ENCODE results near the gene SERINC4.

Gene SERINC4

DNA sequence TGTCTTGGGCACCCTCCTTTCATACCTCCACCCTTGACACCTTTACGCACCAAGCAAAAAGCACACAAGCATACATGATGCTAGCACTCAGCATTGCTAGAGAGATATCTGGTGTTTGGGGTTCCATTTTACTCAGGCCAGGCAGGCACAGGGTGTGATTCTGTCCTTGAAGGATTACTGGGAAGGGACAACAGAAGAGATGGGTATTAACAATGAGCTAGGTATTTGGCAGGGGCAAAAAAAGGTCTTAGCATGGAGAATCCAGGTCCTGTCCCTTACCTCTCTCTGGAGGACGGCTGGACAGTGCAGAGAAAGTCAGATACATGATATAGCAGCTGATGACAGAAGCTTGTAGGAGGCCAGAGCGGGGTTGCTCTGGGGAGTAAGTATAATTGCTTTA lies 3.5 kb downstream of the SERINC4 start:
- no peak for DNase-seq (ENCODE audit: low spot score)

DNA sequence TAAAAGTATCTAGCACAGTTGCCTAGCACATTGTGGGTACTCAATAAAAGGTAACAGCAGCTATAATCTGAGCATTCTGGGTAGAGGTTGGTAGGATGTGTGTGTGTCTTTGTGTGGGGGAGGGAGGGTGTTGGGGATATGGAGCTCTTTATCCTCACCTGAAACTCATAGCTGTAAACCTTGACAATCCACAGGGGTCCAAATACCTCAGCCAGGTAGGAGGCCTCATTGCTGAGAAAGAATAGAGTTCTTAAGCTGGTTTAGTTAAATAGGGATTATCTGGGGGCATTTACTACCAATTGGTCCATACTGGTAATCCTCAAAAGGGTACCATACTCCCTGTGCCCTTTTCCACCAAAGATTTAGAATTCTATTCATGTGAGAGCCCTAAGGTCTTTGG lies 4.0 kb downstream of the SERINC4 start:
- DNase-seq (ENCODE audit: low spot score), result no peak

DNA sequence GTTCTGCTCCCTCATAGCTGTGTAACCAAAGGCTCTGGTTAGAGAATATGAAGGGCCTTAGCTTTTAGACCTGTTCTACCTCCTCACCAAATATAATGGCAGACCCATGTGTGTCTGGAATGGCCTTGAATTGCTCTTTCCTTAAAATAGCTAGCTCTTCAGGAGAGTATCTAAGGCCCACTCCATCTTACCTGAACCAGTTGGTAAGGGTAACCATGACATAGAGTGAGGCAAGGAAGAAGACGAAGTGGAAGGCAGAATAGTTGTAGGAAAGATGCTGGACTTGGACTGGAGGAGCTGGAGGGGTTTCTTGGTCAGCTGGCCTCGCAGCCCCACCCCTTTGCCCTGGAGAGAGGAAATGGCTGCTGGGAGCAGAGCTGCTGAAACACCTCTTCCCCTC lies 4.8 kb downstream of the SERINC4 start:
- DNase-seq (ENCODE audit: low spot score), result no peak

DNA sequence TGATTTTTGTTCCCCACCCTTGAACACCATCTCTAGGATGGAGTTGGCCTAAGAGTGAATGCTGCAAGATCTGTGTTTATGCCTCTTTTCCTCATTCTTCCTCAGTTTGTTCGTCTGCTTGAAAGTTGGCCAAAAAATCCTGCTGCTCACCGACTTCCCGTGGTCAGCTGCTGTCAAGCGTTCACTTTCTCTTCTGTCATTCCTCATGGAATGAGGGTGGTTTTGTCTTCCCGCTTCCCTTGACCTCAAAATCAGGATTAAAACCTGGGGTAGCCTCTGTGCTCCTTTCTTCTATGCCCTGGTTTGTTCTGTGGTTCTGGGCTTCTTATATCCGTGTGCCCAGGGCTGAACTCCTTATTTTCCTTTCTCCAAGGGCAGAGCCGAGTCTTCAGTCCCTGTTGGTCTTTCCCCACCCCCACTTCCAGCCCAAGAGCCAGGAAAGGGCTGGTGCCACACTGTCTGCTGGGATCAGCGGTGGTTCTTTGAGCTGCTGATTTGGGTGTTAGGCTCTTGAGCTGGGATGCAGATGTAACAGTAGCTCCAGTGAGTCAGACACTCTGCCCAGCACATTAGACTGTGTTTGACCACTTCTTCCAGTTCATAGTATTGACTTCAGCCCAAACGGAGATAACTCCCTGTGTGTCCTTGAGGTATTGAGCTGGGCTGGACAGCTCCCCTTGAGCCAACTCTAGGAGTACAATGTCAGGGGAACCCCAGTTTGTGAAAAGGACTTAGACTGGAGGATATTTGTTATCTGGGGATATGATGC lies 5.6 kb downstream of the SERINC4 start:
- DNase-seq (ENCODE audit: low spot score), result no peak

DNA sequence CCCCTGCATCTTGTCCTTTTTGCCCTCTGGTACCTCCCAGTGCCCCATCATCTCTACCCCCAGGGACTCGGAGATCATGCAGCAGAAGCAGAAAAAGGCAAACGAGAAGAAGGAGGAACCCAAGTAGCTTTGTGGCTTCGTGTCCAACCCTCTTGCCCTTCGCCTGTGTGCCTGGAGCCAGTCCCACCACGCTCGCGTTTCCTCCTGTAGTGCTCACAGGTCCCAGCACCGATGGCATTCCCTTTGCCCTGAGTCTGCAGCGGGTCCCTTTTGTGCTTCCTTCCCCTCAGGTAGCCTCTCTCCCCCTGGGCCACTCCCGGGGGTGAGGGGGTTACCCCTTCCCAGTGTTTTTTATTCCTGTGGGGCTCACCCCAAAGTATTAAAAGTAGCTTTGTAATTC lies 6.4 kb downstream of the SERINC4 start:
- DNase-seq (ENCODE audit: low spot score), result no peak

DNA sequence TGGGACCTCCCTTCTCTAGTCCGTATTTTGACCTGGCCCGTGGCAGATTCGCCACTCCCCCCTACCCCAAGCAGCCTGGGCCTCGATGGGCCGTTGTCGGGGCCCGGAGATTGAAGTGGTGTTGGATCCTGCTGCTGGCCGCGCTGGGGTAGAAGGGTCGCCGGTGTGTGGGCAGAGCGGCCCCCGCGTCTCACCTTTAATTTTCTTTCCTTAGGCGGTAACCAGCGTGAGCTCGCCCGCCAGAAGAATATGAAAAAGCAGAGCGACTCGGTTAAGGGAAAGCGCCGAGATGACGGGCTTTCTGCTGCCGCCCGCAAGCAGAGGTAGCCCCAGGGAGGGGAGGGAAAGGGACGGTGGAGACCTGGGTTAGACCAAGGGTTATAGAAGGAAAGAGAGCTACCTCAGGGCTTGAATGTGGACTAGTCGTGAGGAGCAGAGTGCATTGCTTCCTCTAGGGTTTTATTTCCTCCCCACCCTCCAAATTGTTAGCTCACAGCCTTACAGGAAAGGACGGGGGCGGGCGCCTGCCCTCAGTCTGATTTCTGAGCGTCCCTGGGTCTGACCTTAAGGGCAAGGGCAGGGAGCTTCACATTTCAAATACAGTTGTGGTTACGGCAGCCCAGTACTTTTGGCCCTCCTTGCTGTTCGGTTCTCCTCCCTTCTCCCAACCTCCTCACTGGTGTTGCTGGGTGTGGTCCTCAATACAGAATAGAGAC lies 7.1 kb downstream of the SERINC4 start:
- DNase-seq (ENCODE audit: low spot score), result peak; percentile 50

DNA sequence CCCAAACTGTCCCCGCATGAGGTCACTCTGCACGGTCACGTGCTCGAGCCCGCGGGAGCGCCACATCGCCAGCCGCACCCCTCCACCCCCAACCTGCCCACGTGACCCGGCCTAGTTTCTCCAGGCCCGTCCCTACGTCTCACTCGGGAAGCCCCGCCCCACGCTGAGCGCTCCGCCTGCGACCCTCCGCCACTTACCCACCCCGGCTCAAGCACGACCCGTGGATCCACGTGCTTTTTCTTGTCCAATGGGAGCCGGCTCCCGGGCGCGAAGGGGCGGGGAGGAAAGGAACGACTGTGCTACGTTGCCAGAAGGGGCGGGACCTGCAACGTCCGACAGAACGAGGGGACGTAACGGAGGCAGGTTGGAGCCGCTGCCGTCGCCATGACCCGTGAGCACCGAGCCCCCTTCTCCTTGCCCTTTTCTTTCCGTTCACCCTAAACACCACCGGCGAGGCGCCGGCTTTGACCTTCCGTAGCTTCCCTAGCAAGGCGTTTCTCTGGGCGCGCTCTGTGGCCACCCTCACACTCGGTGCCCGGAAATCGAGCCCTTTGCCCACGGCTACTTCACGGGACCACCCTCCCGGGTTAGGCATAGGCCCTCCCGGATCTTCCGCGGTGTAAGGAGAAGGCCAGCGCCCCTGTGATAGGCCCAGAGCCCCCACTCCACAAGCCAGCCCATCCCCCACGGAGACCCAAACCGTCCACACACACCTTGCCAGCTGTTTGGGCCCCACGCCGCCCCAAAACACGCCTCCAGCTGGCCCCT lies 7.8 kb downstream of the SERINC4 start, which contains the start of gene SERF2:
Gene SERF2, plus strand, starts transcription at position 328 of the 768 bp plus-strand sequence. Its CDS starts 57 bp downstream, at position 385.
- DNase-seq (ENCODE audit: low spot score), result peak; percentile 99

DNA sequence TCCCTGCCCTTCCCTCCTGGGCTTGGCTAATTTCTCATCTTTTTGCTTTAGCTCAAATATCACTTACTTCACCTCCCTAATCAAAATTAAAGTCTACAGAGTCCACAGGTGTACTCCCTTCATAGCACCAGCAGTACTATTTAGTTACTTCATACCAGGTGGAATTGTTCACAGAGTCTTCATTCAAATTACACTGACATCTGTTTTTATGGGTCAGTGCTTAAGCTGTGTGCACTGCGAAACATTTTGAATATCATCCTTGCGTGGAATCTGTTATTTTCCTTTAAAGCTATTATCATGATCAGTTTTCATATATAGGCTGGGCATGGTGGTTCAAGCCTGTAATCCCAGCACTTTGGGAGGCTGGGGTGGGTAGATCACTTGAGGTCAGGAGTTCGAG lies 10.6 kb downstream of the SERINC4 start:
- DNase-seq (ENCODE audit: low spot score), result peak; percentile 94

DNA sequence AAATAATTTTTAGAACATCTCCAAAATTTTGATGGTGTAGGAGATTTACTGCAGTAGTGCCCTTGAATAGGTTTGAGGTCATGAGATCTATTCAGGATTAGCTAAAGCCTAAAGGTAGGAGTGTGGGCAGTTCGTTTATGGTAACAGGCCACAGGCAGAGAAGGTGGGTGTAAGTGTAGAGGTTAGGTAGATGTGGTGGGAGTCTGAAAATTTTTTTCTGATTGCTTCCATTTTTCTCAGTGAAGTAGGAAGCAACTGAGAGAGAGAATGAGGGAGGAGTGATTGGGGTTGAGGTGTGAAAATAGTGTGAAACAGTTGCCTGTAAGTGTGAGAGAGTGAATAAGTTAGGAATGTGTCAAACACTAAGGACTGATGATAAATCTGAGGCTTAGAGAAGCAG lies 21.0 kb downstream of the SERINC4 start:
- no peak for DNase-seq (ENCODE audit: low spot score)

DNA sequence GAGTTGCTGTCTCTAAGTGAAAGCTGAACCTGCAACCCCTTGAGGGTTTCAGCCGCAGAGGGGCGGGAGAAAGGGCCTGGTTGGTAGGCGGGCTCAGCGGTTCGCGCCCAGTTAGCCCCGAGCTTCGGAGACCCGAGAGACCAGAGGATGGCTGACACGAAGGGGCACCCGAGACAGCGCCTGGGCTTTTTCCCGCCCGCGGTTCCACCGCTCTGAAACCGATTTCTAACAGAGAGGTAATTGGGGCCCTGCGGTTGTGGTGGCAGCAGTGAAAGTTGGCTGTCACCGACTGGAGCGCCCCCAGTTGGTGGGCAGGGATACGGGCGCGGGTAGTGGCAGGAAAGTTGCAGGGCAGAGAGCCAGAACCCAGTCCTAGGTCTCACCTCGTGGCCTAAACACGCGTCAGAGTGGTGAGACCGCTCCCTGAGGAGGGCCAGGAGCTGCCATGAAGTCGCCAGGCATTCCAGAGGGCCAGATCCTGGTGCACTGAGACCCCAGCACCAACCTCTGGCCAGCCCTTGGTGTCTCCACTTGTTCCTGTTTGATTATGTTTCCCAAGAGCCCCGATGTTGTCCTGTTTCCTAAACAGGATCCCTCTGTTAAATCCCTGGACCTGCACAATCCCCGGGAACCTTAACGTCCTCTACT lies 22.6 kb downstream of the SERINC4 start:
- peak; percentile 94 for DNase-seq (ENCODE audit: low spot score)

DNA sequence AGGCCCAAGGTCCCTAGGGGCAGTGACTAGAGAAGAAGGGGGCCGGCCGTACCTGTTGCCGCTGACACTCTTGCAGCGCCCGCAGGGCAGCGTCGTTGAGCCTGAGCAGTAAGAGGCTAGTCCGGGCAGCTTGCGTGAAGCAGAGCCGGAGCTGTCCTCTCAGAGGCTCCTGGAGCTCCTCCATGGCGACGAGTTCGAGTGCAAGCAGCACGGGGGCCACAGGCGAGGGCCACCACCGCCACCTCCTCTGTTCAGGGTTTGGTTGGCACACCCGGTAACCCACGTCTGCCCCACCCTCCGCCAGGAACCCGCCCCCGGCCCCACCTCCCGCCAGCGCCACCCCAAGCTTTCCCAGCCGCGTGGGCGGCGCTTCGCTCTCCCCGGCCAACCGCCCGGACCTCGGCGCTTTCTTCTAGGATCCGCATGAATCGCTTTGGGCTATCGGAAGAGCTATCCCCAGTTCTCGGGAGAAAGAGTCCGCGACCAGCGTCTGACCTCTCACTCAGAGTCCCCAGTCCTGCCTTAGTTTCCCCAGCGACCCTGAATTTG lies 23.2 kb downstream of the SERINC4 start, which contains the start of gene ELL3:
Gene ELL3, minus strand, starts transcription at position 249 of the 549 bp plus-strand sequence. Its CDS starts 65 bp downstream, at position 184.
- DNase-seq (ENCODE audit: low spot score), result peak; percentile 89

DNA sequence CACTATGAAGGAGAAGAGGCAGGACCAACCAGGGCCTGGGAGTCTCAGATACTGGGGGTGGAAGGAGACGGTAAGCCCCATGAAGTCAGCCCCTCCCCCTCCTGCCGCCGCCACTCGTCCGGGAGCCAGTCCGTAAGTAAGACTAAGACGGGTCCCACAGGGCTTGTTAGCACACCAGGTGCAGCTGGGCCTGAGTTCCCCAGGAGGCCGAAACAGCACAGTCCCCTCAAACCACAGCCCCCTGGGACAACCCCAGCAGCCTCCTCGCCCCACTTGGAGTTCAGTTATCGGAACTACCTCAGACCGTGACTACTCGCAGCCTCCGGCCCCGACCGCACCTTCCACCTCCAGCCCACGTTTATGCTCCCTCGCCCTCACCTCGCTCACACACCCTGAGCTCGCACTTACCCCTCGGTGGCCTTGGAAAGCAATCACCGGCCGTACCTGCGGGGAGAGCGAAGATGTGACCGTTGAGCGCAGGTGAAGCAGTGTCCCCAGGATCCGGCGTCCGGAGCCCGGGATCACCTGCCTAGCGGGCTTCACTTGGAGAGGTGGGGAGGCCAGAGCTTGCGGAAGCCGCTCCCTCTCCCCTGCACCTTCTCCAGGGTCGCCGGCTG lies 23.8 kb downstream of the SERINC4 start:
- peak; percentile 96 for DNase-seq (ENCODE audit: low spot score)

DNA sequence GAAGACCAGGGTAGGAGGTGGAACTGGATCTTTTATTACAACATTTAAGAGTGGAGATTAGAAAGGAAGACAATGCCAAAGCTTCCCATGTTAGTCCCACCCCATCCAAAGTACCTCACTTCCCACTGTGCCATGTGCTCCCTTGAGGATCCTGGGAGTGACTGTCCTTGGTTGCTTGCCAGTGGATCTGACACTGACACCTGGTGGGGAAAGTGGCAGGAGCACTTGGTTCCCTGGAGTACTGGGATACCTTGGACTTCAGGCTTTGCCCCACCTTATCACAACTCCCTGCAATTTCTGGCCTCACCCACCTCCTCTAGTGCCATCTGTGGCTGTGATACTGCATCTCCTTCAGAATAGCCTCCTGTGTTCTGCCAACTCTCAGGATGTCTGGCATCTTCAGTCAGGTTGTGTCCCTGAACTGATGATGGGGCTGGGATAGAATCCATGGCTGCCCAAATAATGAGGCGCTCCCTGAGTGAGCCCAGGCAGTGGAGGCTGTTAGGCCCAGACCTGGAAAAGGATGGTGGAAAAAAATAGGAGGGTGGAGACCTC lies 24.5 kb downstream of the SERINC4 start:
- peak; percentile 48 for DNase-seq (ENCODE audit: low spot score)

DNA sequence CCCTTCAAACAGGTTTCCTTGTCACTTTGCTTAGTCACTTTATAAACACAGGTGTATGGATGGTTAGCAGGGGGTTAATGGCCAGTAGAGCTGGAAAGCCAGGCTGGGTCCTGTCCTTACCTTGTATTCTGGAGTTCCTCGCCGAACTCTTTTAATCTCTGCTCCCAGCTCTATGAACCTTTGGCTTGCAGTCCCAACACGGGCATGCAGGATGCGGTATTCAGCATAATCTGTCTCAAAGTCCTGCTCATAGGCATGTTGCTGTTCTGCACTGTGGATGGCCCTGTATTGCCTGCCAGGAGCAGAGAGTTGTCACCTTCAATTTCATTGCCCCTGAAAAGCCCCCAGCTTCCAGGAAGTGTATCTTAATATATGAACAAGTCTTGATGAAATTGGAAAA lies 26.0 kb downstream of the SERINC4 start:
- no peak for DNase-seq (ENCODE audit: low spot score)

DNA sequence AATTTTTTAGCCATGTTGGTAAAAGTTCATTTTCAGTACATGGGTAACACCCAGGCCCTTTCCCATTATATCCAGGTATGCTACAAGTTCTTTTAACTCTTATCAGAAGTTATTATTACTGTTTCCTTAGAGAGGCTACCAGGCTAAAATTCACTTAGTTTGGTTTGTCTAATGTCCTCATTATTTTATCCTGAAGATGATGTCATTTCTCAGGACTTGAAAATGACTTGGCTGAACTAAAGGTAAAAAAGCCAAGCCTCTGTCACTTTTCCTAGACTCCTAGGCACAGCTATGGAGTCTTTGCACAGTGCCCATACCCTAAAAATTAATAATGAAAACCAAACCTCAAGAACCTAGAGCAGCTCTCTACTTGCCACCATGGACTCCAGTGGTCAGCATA lies 27.4 kb downstream of the SERINC4 start:
- no peak for DNase-seq (ENCODE audit: low spot score)

DNA sequence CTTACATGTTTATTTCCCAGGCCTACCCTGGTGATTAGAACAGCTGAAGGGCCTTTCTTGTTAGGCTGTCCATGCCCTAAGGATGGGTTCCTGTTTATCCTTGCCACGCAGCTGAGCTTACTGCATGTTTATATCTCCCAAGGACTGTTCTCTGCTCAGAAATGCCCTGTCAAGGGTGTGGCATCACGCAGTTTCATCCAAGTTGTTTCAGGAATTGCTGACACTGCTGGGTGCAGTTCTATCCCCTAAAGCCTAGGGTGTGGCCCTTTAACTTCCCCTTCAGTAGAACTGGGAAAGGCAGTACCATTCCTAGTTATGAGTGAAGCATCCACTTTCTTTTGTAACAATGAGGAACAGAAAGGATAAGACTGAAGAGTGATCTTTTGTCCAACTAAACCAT lies 28.2 kb downstream of the SERINC4 start:
- DNase-seq (ENCODE audit: low spot score), result no peak

DNA sequence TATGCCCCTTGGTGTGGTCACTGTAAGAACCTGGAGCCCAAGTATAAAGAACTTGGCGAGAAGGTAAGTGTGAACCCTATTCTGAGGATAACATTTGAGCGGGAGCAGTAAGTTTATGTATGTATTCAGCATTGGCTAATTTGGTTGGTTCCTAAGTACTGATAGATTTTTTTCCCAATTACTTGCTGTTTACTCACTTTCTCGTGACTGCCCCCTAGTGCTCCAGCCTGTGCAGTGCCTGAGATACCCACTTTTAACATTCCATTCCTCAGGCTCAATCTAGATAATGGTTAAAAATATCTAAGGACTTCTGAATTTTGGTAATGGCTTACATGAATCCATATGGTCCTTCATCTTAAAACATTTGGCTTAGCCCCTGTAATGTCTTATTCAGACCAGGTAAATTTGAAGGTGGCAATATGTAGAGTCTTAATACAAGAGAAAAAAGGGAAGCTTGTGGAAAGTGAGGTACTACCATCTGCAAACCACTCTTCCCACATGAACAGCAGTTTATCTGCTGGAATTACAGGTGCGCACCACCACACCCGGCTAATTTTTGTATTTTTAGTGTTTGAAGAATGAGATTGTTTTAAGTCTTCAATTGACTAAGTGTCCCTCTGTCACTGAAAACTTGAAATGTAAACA lies 30.3 kb downstream of the SERINC4 start:
- peak; percentile 82 for DNase-seq (ENCODE audit: low spot score)

DNA sequence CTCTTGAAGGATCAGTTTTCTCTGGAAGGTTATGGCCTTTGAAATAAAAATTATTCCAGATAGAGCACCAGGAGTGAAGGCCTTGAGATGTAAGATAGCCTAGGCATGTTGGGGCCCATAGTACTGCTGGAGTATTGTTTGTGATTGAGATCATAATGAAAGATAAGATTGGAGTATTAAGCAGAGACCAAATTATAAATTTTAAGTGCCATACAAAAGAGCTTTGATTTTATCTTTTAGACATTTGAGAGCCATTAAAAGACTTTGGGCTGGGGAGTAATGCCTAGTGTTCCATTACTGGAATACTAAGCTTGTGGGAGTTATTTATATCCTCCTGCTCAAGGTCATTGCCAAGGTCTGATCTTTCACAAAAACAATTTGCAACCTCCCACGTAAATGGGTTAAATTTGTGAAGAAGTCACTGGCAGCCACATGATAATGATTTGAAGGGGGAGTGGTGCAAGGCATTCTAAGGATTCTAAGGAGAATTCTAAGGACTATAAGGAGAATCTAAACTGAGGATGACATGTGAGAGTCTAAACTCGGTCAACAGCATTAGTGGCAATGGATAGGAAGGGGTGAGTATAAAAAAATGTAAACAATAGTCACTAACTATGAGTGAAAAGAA lies 36.1 kb downstream of the SERINC4 start:
- DNase-seq (ENCODE audit: low spot score), result no peak

DNA sequence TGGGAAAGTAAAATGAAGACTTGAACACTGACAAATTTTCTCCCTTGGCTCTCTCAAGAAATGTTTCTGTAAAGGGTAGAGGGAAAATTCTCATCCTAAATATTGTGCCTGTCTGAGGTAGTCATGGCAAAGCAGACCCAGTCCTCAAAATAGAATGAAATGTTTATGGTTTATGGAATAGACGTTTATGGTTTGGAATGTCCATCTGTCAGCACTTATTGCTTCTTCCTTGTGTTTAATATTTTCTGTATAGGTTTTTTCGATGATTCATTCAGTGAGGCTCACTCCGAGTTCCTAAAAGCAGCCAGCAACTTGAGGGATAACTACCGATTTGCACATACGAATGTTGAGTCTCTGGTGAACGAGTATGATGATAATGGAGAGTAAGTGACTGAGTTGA lies 37.2 kb downstream of the SERINC4 start:
- DNase-seq (ENCODE audit: low spot score), result no peak

DNA sequence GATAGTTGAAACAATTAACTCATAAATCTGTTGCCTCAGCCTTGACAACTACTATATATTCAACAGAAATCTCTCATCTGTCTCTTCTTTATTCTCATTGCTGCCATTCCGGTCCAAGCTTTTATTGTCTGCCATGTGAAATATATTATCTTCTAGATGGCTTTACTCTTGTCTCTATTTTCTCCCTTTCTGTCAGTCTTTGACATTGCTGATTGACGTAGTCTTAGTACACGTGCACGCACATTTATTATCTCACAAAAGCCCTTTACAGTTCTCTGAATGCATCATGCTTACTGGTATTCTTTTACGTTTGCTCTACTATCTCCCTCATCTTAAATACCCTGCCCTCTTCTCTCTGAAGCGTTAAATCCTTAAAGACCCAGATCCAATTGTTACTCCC lies 48.1 kb downstream of the SERINC4 start:
- no peak for DNase-seq (ENCODE audit: low spot score)
